HepG2 (cell line): ENCODE measurements around the gene EPHA6. TPM values are rescaled to one million over a fixed set of nuclear protein-coding genes. Genes with fewer than 3 reads are reported as not detected.
A peak's percentile ranks its signal among the peaks of the same experiment; 100 is the strongest.

Source experiments
- CENPT ChIP-seq: sonication (generic); formaldehyde crosslinking; IDR thresholded peaks from 2 replicates; pipeline ENCODE4 v1.8.0; 2022; ENCODE audit warnings: low read depth, mild to moderate bottlenecking, moderate library complexity, missing genetic modification reagents
- CHD2 ChIP-seq: IDR thresholded peaks from 2 replicates; pipeline ENCODE4 v1.6.1; 2011; ENCODE audit warnings: low read depth, low read length, improper control_type of control experiment
- CSRNP2 ChIP-seq: sonication (generic); formaldehyde crosslinking; conservative IDR thresholded peaks from 2 replicates; pipeline ENCODE4 v1.8.0; 2022; ENCODE audit warnings: low read depth, missing genetic modification reagents
- GLMP ChIP-seq: sonication (generic); formaldehyde crosslinking; IDR thresholded peaks from 2 replicates; pipeline ENCODE4 v1.9.0; 2021; ENCODE audit warnings: missing genetic modification reagents, mild to moderate bottlenecking, borderline replicate concordance
- ISX ChIP-seq: sonication (generic); formaldehyde crosslinking; conservative IDR thresholded peaks from 2 replicates; pipeline ENCODE4 v1.5.0; 2020; ENCODE audit warnings: missing genetic modification reagents
- NCOA5 ChIP-seq: sonication (generic); formaldehyde crosslinking; IDR thresholded peaks from 2 replicates; pipeline ENCODE4 v1.4.0; 2020; ENCODE audit warnings: missing genetic modification reagents
- NKX3-1 ChIP-seq: sonication (generic); formaldehyde crosslinking; IDR thresholded peaks from 2 replicates; pipeline ENCODE4 v1.5.0; 2020; ENCODE audit warnings: missing genetic modification reagents
- PAXIP1 ChIP-seq: sonication (generic); formaldehyde crosslinking; conservative IDR thresholded peaks from 2 replicates; pipeline ENCODE4 v1.4.0; 2020; ENCODE audit warnings: mild to moderate bottlenecking, missing genetic modification reagents, moderate library complexity
- PHB2 ChIP-seq: fragments of 450-650 bp; IDR thresholded peaks from 2 replicates; pipeline ENCODE4 v1.6.1; 2018; ENCODE audit not compliant: partially characterized antibody
- PHF8 ChIP-seq: sonication (generic); formaldehyde crosslinking; IDR thresholded peaks from 2 replicates; pipeline ENCODE4 v1.5.0; 2020; ENCODE audit warnings: missing genetic modification reagents
- RBFOX2 ChIP-seq: fragments of 200-400 bp; formaldehyde crosslinking; IDR thresholded peaks from 2 replicates; pipeline ENCODE4 v1.6.1; 2017; ENCODE audit warnings: low read depth, mild to moderate bottlenecking, low read length
- SAFB2 ChIP-seq: sonication (generic); formaldehyde crosslinking; IDR thresholded peaks from 2 replicates; pipeline ENCODE4 v1.5.1; 2020; ENCODE audit warnings: missing genetic modification reagents, low read depth, mild to moderate bottlenecking, borderline replicate concordance
- UBTF ChIP-seq: sonication (generic); formaldehyde crosslinking; IDR thresholded peaks from 2 replicates; pipeline ENCODE4 v1.4.0; 2020; ENCODE audit warnings: mild to moderate bottlenecking, missing genetic modification reagents
- WIZ ChIP-seq: sonication (generic); formaldehyde crosslinking; IDR thresholded peaks from 2 replicates; pipeline ENCODE4 v1.5.1; 2020; ENCODE audit warnings: mild to moderate bottlenecking, missing genetic modification reagents
- ZBTB2 ChIP-seq: sonication (generic); formaldehyde crosslinking; IDR thresholded peaks from 2 replicates; pipeline ENCODE4 v1.8.0; 2022; ENCODE audit warnings: low read depth, missing genetic modification reagents
- ZFP36L1 ChIP-seq: sonication (generic); formaldehyde crosslinking; IDR thresholded peaks from 2 replicates; pipeline ENCODE4 v1.8.0; 2022; ENCODE audit warnings: mild to moderate bottlenecking, missing genetic modification reagents, moderate library complexity
- ZFYVE20 ChIP-seq: sonication (generic); formaldehyde crosslinking; IDR thresholded peaks from 2 replicates; pipeline ENCODE4 v1.8.0; 2023; ENCODE audit warnings: low read depth, mild to moderate bottlenecking, moderate library complexity, missing genetic modification reagents, borderline replicate concordance
- ZNF570 ChIP-seq: sonication (generic); formaldehyde crosslinking; IDR thresholded peaks from 2 replicates; pipeline ENCODE4 v1.4.0; 2020; ENCODE audit warnings: mild to moderate bottlenecking, missing genetic modification reagents, borderline replicate concordance
- ZSCAN9 ChIP-seq: IDR thresholded peaks from 2 replicates; pipeline ENCODE4 v1.6.1; 2016; ENCODE audit warnings: borderline replicate concordance
- polyA plus RNA-seq, 8 experiments: library from polyadenylated mRNA; depleted of rRNA in 3 of 8; stranded (reverse) in 7 of 8; unstranded in 1 of 8; fragments of >200 nt; fragmentation: Illumina TruSeq in 4 of 8; extraction: Trizol in 4 of 8; gene quantifications; 2 replicates each; pipeline versions ENCODE4 v1.2.1 to v1.2.3, GENCODE V29; 2011 to 2016; ENCODE audit warnings: low read depth in 4 of 8, missing spikeins in 1 of 8, mixed read lengths in 1 of 8; ENCODE audit not compliant: insufficient read depth in 1 of 8
- total RNA-seq, 5 experiments: library from RNA; depleted of rRNA; stranded (reverse); fragments of >200 nt; fragmentation: Illumina TruSeq; extraction: Trizol; gene quantifications; 2 replicates each; pipeline ENCODE4 v1.2.3, GENCODE V29; 2016; ENCODE audit warnings: low read depth in 1 of 5

The EPHA6 gene
- total and polyA plus RNA-seq, 2 of the 13 experiments (the other 11 are each of a cell fraction or from before 2014, with no cell fraction given): not detected

GRCh38 chr3:97764407-97765238 is 950.2 kb downstream of the EPHA6 start, which contains the start of gene ARL6 (continued):
- no peak for TF ChIP-seq ZBTB2 (CRISPR knock-in tag)
- no peak for TF ChIP-seq CSRNP2 (CRISPR knock-in tag)
- no peak for TF ChIP-seq CENPT (CRISPR knock-in tag)
- no peak for TF ChIP-seq GLMP (CRISPR knock-in tag)
- TF ChIP-seq WIZ (CRISPR knock-in tag): no peak
- TF ChIP-seq ISX (CRISPR knock-in tag): no peak
- no peak for TF ChIP-seq PHB2
- TF ChIP-seq UBTF (CRISPR knock-in tag): 0 out of 2 replicates have a peak, but pooled peaks have one; percentile 27
- TF ChIP-seq PHF8 (CRISPR knock-in tag): peak; percentile 87
- no peak for TF ChIP-seq PAXIP1 (CRISPR knock-in tag)
- no peak for TF ChIP-seq NKX3-1 (CRISPR knock-in tag)
- peak; percentile 68; the same call in 1 of the 2 replicates for TF ChIP-seq ZFP36L1 (CRISPR knock-in tag)
- TF ChIP-seq CHD2: no peak
- no peak for TF ChIP-seq NCOA5 (CRISPR knock-in tag)
- TF ChIP-seq ZFYVE20: no peak
- peak; percentile 77 for TF ChIP-seq RBFOX2
- no peak; the same call in 1 of the 2 replicates for TF ChIP-seq SAFB2 (CRISPR knock-in tag)
- TF ChIP-seq ZNF570: no peak
- TF ChIP-seq ZSCAN9 (CRISPR knock-in tag): no peak
